ENCODE data around the gene CCDC142. TPM values are rescaled to one million over a fixed set of nuclear protein-coding genes. Genes with fewer than 3 reads are reported as not detected.
A peak's percentile ranks its signal among the peaks of the same experiment; 100 is the strongest.

Gene CCDC142
- total and polyA plus RNA-seq, 8 donors: 3.2 to 78.2 (median 21.2) TPM

DNA sequence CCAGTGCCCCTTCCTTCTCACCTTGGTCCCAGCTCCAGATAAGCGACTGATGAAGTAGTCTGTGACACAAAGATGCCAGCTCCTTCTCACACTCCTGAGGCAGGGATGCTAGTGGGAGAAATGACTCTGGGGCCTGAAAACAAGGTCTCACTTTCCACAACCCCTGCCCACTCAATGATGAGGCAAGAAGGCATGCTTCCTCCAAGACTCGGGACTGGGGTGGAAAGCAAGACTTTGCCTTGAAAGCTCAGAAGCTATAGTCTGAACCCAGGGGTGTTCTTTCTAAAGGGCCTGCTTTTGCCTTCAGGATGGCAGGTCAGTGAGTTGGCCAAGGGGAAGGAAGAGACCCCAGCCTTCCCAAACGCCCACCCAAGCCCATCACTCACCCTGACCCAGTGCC is 1.4 kb downstream of the CCDC142 start:
- WGBS, 5 donors: 41 to 75% (median 54%) methylated on average over 1 to 3 of the region's 3 CpGs
- Histone ChIP-seq H3K27ac (peak overlapping the region in 3 of 5 donors; percentile 92 to 94 (median 93)), H3K9me3 (no peaks in the 10 kb centered on the region), H3K27me3 (no peaks in the 10 kb centered on the region), H3K4me1 (peaks cover 20 to 49% (median 41%) of the 10 kb centered on the region in 4 donors), H3K36me3 (peaks cover 9 to 61% (median 50%) of the 10 kb centered on the region in 4 donors), H3K4me3 (peak overlapping the region; percentile 76 to 98 (median 92))
- TF ChIP-seq EP300 (IDR thresholded peaks at IDR 0.05) (no peak), POLR2AphosphoS5 (IDR thresholded peaks at IDR 0.05) (no peak)
- TF ChIP-seq, protein P1, sequence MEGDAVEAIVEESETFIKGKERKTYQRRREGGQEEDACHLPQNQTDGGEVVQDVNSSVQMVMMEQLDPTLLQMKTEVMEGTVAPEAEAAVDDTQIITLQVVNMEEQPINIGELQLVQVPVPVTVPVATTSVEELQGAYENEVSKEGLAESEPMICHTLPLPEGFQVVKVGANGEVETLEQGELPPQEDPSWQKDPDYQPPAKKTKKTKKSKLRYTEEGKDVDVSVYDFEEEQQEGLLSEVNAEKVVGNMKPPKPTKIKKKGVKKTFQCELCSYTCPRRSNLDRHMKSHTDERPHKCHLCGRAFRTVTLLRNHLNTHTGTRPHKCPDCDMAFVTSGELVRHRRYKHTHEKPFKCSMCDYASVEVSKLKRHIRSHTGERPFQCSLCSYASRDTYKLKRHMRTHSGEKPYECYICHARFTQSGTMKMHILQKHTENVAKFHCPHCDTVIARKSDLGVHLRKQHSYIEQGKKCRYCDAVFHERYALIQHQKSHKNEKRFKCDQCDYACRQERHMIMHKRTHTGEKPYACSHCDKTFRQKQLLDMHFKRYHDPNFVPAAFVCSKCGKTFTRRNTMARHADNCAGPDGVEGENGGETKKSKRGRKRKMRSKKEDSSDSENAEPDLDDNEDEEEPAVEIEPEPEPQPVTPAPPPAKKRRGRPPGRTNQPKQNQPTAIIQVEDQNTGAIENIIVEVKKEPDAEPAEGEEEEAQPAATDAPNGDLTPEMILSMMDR (IDR thresholded peaks at IDR 0.05): no peak
- intact Hi-C loops (cut with DNase I; ENCODE audit: low total_unique reads): loop anchor here (5.0 kb wide), 1 partner anchor 106 kb away; no protein-coding TSS in a partner anchor
- no peak for DNase-seq

GRCh38 chr2:74474899-74475298 is 7.9 kb downstream of the CCDC142 start:
- Histone ChIP-seq H3K27me3 (no peaks in the 10 kb centered on the region), H3K4me3 (no peak overlapping the region), H3K9me3 (no peaks in the 10 kb centered on the region), H3K36me3 (peaks cover 17 to 54% (median 45%) of the 10 kb centered on the region in 4 donors), H3K4me1 (peaks cover 14 to 30% (median 27%) of the 10 kb centered on the region in 4 donors), H3K27ac (no peak overlapping the region)
- intact Hi-C loops (cut with DNase I; ENCODE audit: low total_unique reads): no loop called here
- TF ChIP-seq, protein P1 (IDR thresholded peaks at IDR 0.05): no peak
- TF ChIP-seq POLR2AphosphoS5 (IDR thresholded peaks at IDR 0.05) (no peak), POLR2A (IDR thresholded peaks at IDR 0.05) (no peak), EP300 (IDR thresholded peaks at IDR 0.05) (no peak)
- DNase-seq: no peak
- 84 to 92% (median 90%) methylated on average over 5 of the region's 5 CpGs for WGBS, 5 donors

- H3K27ac ChIP-seq: no peak overlapping the region
- TF ChIP-seq POLR2AphosphoS5 (IDR thresholded peaks at IDR 0.05) (no peak), POLR2A (IDR thresholded peaks at IDR 0.05) (no peak), EP300 (IDR thresholded peaks at IDR 0.05) (no peak)
- TF ChIP-seq, protein P1 (IDR thresholded peaks at IDR 0.05): no peak
- no peaks in the 10 kb centered on the region for H3K9me3 ChIP-seq
- WGBS, 5 donors: 85 to 97% (median 91%) methylated on average over 6 of the region's 6 CpGs
- H3K4me1 ChIP-seq: peaks cover 14 to 27% (median 26%) of the 10 kb centered on the region in 4 donors
- no peak for DNase-seq
- H3K4me3 ChIP-seq: no peak overlapping the region
- intact Hi-C loops (cut with DNase I; ENCODE audit: low total_unique reads): no loop called here
- H3K27me3 ChIP-seq: no peaks in the 10 kb centered on the region
- H3K36me3 ChIP-seq: peaks cover 17 to 50% (median 41%) of the 10 kb centered on the region in 4 donors
Measured at GRCh38 chr2:74474481-74474880, 8.3 kb downstream of the CCDC142 start.

- intact Hi-C loops (cut with DNase I; ENCODE audit: low total_unique reads): no loop called here
- WGBS, 5 donors: 4 to 8% (median 5%) methylated on average over 7 of the region's 7 CpGs
- Histone ChIP-seq H3K4me3 (peak overlapping the region; percentile 54 to 82 (median 66)), H3K9me3 (no peaks in the 10 kb centered on the region), H3K36me3 (peaks cover 14 to 38% (median 33%) of the 10 kb centered on the region in 4 donors), H3K27ac (peak overlapping the region; percentile 78 to 93 (median 86)), H3K4me1 (peaks cover 14 to 27% (median 25%) of the 10 kb centered on the region in 4 donors), H3K27me3 (no peaks in the 10 kb centered on the region)
- no peak for DNase-seq
- TF ChIP-seq POLR2A (IDR thresholded peaks at IDR 0.05): no peak
- TF ChIP-seq, protein P1 (IDR thresholded peaks at IDR 0.05): no peak
Measured at GRCh38 chr2:74472945-74473258, 9.9 kb downstream of the CCDC142 start.

All from stomach (tissue), 9 donors.